Measurements from ENCODE around the gene SDS. TPM values are rescaled to one million over a fixed set of nuclear protein-coding genes. Genes with fewer than 3 reads are reported as not detected.

SDS gene
- under 1 TPM in 1 of 4 donors, not detected in 3; 0.90 TPM for total RNA-seq

- Histone ChIP-seq H3K9me3 (no peaks in the 10 kb centered on the region), H3K27me3 (peaks cover 0 to 6% of the 10 kb centered on the region in 2 donors), H3K27ac (no peak within 1 kb of the TSS), H3K36me3 (no peaks in the 10 kb centered on the region), H3K4me1 (peaks cover 0 to 6% (median 0%) of the 10 kb centered on the region in 4 donors), H3K4me3 (peak within 1 kb of the TSS in 1 of 4 donors; percentile 20)
- TF ChIP-seq EP300 (IDR thresholded peaks at IDR 0.05) (peak in 1 of 2 donors; percentile 35), POLR2A (IDR thresholded peaks at IDR 0.05) (no peak)
- WGBS, 2 donors: 37 to 45% methylated on average over 14 of the region's 14 CpGs
- peak in 1 of 2 donors; percentile 35 for DNase-seq (ENCODE audit: low spot score in 2 of 2)
Observed at GRCh38 chr12:113403435-113404415, at the start of gene SDS. Gene SDS (minus strand): TSS chr12:113403887. CDS start chr12:113399708, 4,179 bp downstream.

GRCh38 chr12:113453330-113453729 is 49.6 kb upstream of the SDS start:
- 29 to 39% methylated on average over 6 of the region's 6 CpGs for WGBS, 2 donors
- Histone ChIP-seq H3K4me3 (no peak overlapping the region), H3K9me3 (no peaks in the 10 kb centered on the region), H3K27me3 (peaks cover 0 to 7% of the 10 kb centered on the region in 2 donors), H3K36me3 (no peaks in the 10 kb centered on the region), H3K27ac (no peak overlapping the region), H3K4me1 (no peaks in the 10 kb centered on the region)
- TF ChIP-seq CTCF (IDR thresholded peaks at IDR 0.05): no peak
- TF ChIP-seq POLR2A (IDR thresholded peaks at IDR 0.05): no peak
- TF ChIP-seq EP300 (IDR thresholded peaks at IDR 0.05): no peak
- DNase-seq (ENCODE audit: low spot score in 2 of 2): no peak

- Histone ChIP-seq H3K36me3 (no peaks in the 10 kb centered on the region), H3K27me3 (peaks cover 0 to 8% of the 10 kb centered on the region in 2 donors), H3K27ac (no peak overlapping the region), H3K4me1 (no peaks in the 10 kb centered on the region), H3K4me3 (no peak overlapping the region), H3K9me3 (no peaks in the 10 kb centered on the region)
- 89 to 97% methylated on average over 2 of the region's 2 CpGs for WGBS, 2 donors
- no peak for DNase-seq (ENCODE audit: low spot score in 2 of 2)
- TF ChIP-seq POLR2A (IDR thresholded peaks at IDR 0.05) (no peak), EP300 (IDR thresholded peaks at IDR 0.05) (no peak), CTCF (IDR thresholded peaks at IDR 0.05) (no peak)
Observed at GRCh38 chr12:113452458-113452857, 48.8 kb upstream of the SDS start.

- DNase-seq (ENCODE audit: low spot score in 2 of 2): no peak
- Histone ChIP-seq H3K36me3 (no peaks in the 10 kb centered on the region), H3K4me1 (no peaks in the 10 kb centered on the region), H3K27me3 (peaks cover 0 to 15% of the 10 kb centered on the region in 2 donors), H3K4me3 (no peak overlapping the region), H3K9me3 (peaks cover 0 to 5% (median 0%) of the 10 kb centered on the region in 4 donors), H3K27ac (no peak overlapping the region)
- WGBS, 2 donors: 100% methylated on average over 1 of the region's 1 CpG
- no peak for TF ChIP-seq EP300 (IDR thresholded peaks at IDR 0.05)
- TF ChIP-seq CTCF (IDR thresholded peaks at IDR 0.05): no peak
- no peak for TF ChIP-seq POLR2A (IDR thresholded peaks at IDR 0.05)
Observed at GRCh38 chr12:113449839-113450238, 46.2 kb upstream of the SDS start.

GRCh38 chr12:113449299-113449698 is 45.6 kb upstream of the SDS start:
- no peak for TF ChIP-seq POLR2A (IDR thresholded peaks at IDR 0.05)
- TF ChIP-seq EP300 (IDR thresholded peaks at IDR 0.05): no peak
- TF ChIP-seq CTCF (IDR thresholded peaks at IDR 0.05): no peak
- Histone ChIP-seq H3K27me3 (peaks cover 0 to 16% of the 10 kb centered on the region in 2 donors), H3K27ac (no peak overlapping the region), H3K9me3 (peaks cover 0 to 5% (median 0%) of the 10 kb centered on the region in 4 donors), H3K4me3 (no peak overlapping the region), H3K36me3 (no peaks in the 10 kb centered on the region), H3K4me1 (no peaks in the 10 kb centered on the region)
- 86 to 92% methylated on average over 2 of the region's 2 CpGs for WGBS, 2 donors
- no peak for DNase-seq (ENCODE audit: low spot score in 2 of 2)
